GM12878 (cell line): ENCODE data around the gene CDH1. TPM values are rescaled to one million over a fixed set of nuclear protein-coding genes. Genes with fewer than 3 reads are reported as not detected.

Source experiments
- ATAC-seq: fragments of 200-7000 bp; cut with Tn5 transposase; 3 replicates; pipeline ENCODE4 v1.9.1; 2020; ENCODE audit warnings: mild to moderate bottlenecking, moderate library complexity
- BruUV-seq: library from RNA; stranded (reverse); fragments of 400-500 nt; replicated peaks from 2 replicates; lab custom pipeline; 2021; lab: Mats Ljungman, UMichigan
- CTCF ChIA-PET: fragments of 300-600 bp; sonication (Branson Sonifier 250); formaldehyde crosslinking; extraction: SDS; loops from one replicate; lab custom pipeline; 2021; ENCODE audit warnings: inconsistent platforms; lab: Yijun Ruan, JAX
- POLR2A ChIA-PET: fragments of 350-600 bp; formaldehyde crosslinking; extraction: SDS; loops from one replicate; lab custom pipeline; 2021; ENCODE audit warnings: inconsistent platforms; lab: Charles Lee
- RAD21 ChIA-PET: fragments of 300-600 bp; sonication (Branson Sonifier 250); formaldehyde crosslinking; loops from one replicate; lab custom pipeline; 2023; ENCODE audit warnings: antibody characterized with exemption; ENCODE audit not compliant: unreplicated experiment; lab: Charles Lee
- SMC1A ChIA-PET: fragments of 300-600 bp; sonication (Branson Sonifier 250); formaldehyde crosslinking; loops from one replicate; lab custom pipeline; 2023; ENCODE audit not compliant: unreplicated experiment, uncharacterized antibody; lab: Charles Lee
- DNase-seq: peaks from one replicate; pipeline ENCODE4 v3.0.0-alpha.2; 2011; ENCODE audit warnings: low read depth, low spot score
- FAIRE-seq: peaks from 3 replicates; lab custom pipeline; 2011; peaks lifted over from hg19 to GRCh38; lab: Jason Lieb, UNC
- H2AFZ ChIP-seq: 2 replicates; pipeline ENCODE4 v1.6.0; 2011; ENCODE audit warnings: low read depth, low read length, control low read depth; ENCODE audit not compliant: control insufficient read depth
- H3K27ac ChIP-seq: 2 replicates; pipeline ENCODE4 v1.5.1; 2011; ENCODE audit warnings: control low read depth; ENCODE audit not compliant: control insufficient read depth, insufficient read depth
- H3K27me3 ChIP-seq, 2 experiments: replicated peaks in 1 of 2; 2 replicates each; pipeline versions ENCODE4 v1.6.0 to v1.6.1; 2011; ENCODE audit warnings: low read length in 1 of 2; ENCODE audit not compliant: control insufficient read depth in 2 of 2, insufficient read depth in 2 of 2
- H3K36me3 ChIP-seq, 2 experiments: 2 replicates each; pipeline ENCODE4 v1.5.1; 2011; ENCODE audit warnings: low read length in 1 of 2; ENCODE audit not compliant: control insufficient read depth in 2 of 2, insufficient read depth in 2 of 2
- H3K4me1 ChIP-seq: 2 replicates; pipeline ENCODE4 v1.6.1; 2011; ENCODE audit warnings: mild to moderate bottlenecking, low read length, moderate library complexity, mixed read lengths; ENCODE audit not compliant: control insufficient read depth, insufficient read depth
- H3K4me2 ChIP-seq: 2 replicates; pipeline ENCODE4 v1.6.0; 2011; ENCODE audit warnings: control low read depth; ENCODE audit not compliant: control insufficient read depth, insufficient read depth
- H3K4me3 ChIP-seq: fragments of 200-600 bp; sonication (generic); 2 replicates; pipeline ENCODE4 v1.5.1; 2016
- H3K79me2 ChIP-seq: 2 replicates; pipeline ENCODE4 v1.6.0; 2011; ENCODE audit warnings: low read length; ENCODE audit not compliant: control insufficient read depth, insufficient read depth
- H3K9ac ChIP-seq: 2 replicates; pipeline ENCODE4 v1.8.0; 2011; ENCODE audit warnings: low read length, control low read depth, mixed read lengths; ENCODE audit not compliant: control insufficient read depth, insufficient read depth
- H3K9me3 ChIP-seq: replicated peaks from 3 replicates; pipeline ENCODE4 v1.5.1; 2011; ENCODE audit warnings: mild to moderate bottlenecking, low read length; ENCODE audit not compliant: control insufficient read depth, insufficient read depth
- H4K20me1 ChIP-seq: 2 replicates; pipeline ENCODE4 v1.6.0; 2011; ENCODE audit not compliant: control insufficient read depth, insufficient read depth
- ATF7 ChIP-seq: fragments of 450-650 bp; IDR thresholded peaks from 2 replicates; pipeline ENCODE4 v1.6.1; 2016; ENCODE audit warnings: low read depth, mild to moderate bottlenecking
- CBFB ChIP-seq: IDR thresholded peaks from 2 replicates; pipeline ENCODE4 v1.6.1; 2016; ENCODE audit warnings: antibody characterized with exemption, low read depth
- JUND ChIP-seq: IDR thresholded peaks from 2 replicates; pipeline ENCODE4 v1.6.1; 2012; ENCODE audit warnings: low read depth, mild to moderate bottlenecking, low read length, improper control_type of control experiment, moderate library complexity
- MEF2B ChIP-seq: fragments of 450-650 bp; IDR thresholded peaks from 2 replicates; pipeline ENCODE4 v1.6.1; 2018; ENCODE audit warnings: mild to moderate bottlenecking, moderate library complexity; ENCODE audit not compliant: partially characterized antibody, poor library complexity, severe bottlenecking
- POU2F2 ChIP-seq: IDR thresholded peaks from 3 replicates; pipeline ENCODE4 v1.6.1; 2011; ENCODE audit warnings: low read depth, mild to moderate bottlenecking, low read length, borderline replicate concordance
- RUNX3 ChIP-seq: IDR thresholded peaks from 2 replicates; pipeline ENCODE4 v1.6.1; 2012; ENCODE audit warnings: low read length, inconsistent platforms
- SIX5 ChIP-seq: IDR thresholded peaks from 2 replicates; pipeline ENCODE4 v1.6.1; 2011; ENCODE audit warnings: mild to moderate bottlenecking, low read depth, low read length, moderate library complexity; ENCODE audit not compliant: severe bottlenecking
- SREBF1 ChIP-seq: IDR thresholded peaks from 2 replicates; pipeline ENCODE4 v1.6.1; 2012; ENCODE audit warnings: mild to moderate bottlenecking, low read length
- SUZ12 ChIP-seq: fragments of 200-600 bp; sonication (generic); IDR thresholded peaks from one replicate; pipeline ENCODE4 v1.6.1; 2018; ENCODE audit warnings: antibody characterized with exemption, mild to moderate bottlenecking; ENCODE audit not compliant: unreplicated experiment
- TARDBP ChIP-seq: IDR thresholded peaks from 2 replicates; pipeline ENCODE4 v1.6.1; 2016; ENCODE audit warnings: borderline replicate concordance
- YBX1 ChIP-seq: fragments of 450-650 bp; IDR thresholded peaks from 2 replicates; pipeline ENCODE4 v1.6.1; 2016; ENCODE audit warnings: antibody characterized with exemption
- WGBS: methylation state at CpG from one replicate; pipeline ENCODE4 v1.1.6; 2016; ENCODE audit warnings: low lambda C conversion rate; ENCODE audit not compliant: insufficient replicate concordance, insufficient coverage; ENCODE audit errors: missing lambda C conversion rate; 5-methylcytosine and 5-hydroxymethylcytosine counted together
- in situ Hi-C: fragments of 300-500 bp; cut with MboI; formaldehyde crosslinking; loops from 9 replicates; pipeline ENCODE4 v1.14.3; 2018; ENCODE audit warnings: mixed read lengths
- intact Hi-C: fragments of 100-400 bp; cut with micrococcal nuclease; formaldehyde crosslinking; loops from one replicate; pipeline ENCODE4 v1.14.2; 2022; ENCODE audit not compliant: unreplicated experiment
- polyA plus RNA-seq, 11 experiments: library from polyadenylated mRNA; depleted of rRNA in 4 of 11; unstranded in 6 of 11; stranded (reverse) in 5 of 11; fragments of >200 nt; fragmentation: Nextera tagmentation in 4 of 11; fragmentation: Illumina TruSeq in 1 of 11; extraction: Ambion mirVana in 4 of 11; extraction: Trizol in 1 of 11; gene quantifications; 1 replicate in 1 of 11; 2 replicates in 10 of 11; pipeline versions ENCODE4 v1.2.1 to v1.2.3, GENCODE V29; 2011 to 2016; ENCODE audit warnings: inconsistent platforms in 2 of 11, missing spikeins in 2 of 11, low read depth in 1 of 11
- total RNA-seq, 4 experiments: library from RNA; depleted of rRNA in 3 of 4; stranded (reverse); fragments of >200 nt in 3 of 4; fragmentation: Illumina TruSeq in 1 of 4; extraction: Trizol in 1 of 4; gene quantifications; 2 replicates each; pipeline versions ENCODE4 v1.2.1 to v1.2.3, GENCODE V29; 2013 to 2021
- TF ChIP-seq, protein P1 (sequence below): fragments of 450-650 bp; IDR thresholded peaks from 2 replicates; pipeline ENCODE4 v1.6.1; 2016; ENCODE audit warnings: mild to moderate bottlenecking, moderate library complexity, borderline replicate concordance

Gene CDH1
- total and polyA plus RNA-seq, 10 of the 15 experiments (the other 5 are each of a cell fraction or from before 2014, with no cell fraction given) = 2.2 to 30.6 (median 17.7) TPM

DNA sequence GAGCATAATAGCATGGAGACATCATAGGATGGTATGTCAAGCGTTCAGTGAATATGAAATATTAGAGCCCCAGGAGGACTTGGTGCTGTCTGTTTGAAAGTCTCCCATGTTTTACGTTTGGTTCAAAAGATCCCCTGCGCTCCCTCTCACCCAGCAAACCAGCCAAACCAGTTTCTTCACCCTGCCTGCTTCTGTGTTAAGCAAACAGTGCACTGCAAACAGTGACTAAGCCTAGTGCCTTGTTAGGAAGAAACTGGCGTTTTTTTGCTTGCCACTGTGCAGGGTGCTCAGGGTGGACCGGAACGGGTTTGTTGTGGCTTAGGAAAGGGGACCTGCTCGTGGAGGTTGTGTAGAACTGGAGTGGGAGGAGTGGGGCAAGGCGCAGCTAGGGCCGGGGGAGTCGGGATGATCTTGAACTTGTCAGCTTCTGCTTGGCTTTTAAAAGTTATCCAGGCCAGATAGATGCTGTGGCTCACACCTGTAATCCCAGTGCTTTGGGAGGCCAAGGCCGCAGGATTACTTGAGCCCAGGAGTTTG lies 7.7 kb downstream of the CDH1 start:
- H3K9me3 ChIP-seq = no peaks in the 10 kb centered on the region
- no peaks in the 10 kb centered on the region for H3K27me3 ChIP-seq
- peaks cover 19% of the 10 kb centered on the region for H3K4me1 ChIP-seq
- H3K79me2 ChIP-seq = no peaks in the 10 kb centered on the region
- H2AFZ ChIP-seq = no peak overlapping the region
- H3K4me2 ChIP-seq = no peak overlapping the region
- SMC1A ChIA-PET = interaction anchor here (1.4 to 1.9 kb wide), 2 partner anchors 8 to 12 kb away, joined by 5 to 6 read pairs; no protein-coding TSS in a partner anchor
- intact Hi-C loops (no loop called here), in situ Hi-C loops (no loop called here)
- DNase-seq (no peak), ATAC-seq (no peak), FAIRE-seq (no peak)
- POLR2A ChIA-PET = interaction anchor here (0.6 to 2.5 kb wide), 2 partner anchors 13 to 1686 kb away, joined by 4 to 10 read pairs; no protein-coding TSS in a partner anchor
- no peaks in the 10 kb centered on the region for H4K20me1 ChIP-seq
- H3K9ac ChIP-seq = no peak overlapping the region
- H3K4me3 ChIP-seq = no peak overlapping the region
- WGBS = 58% methylated on average over 11 of the region's 11 CpGs
- RAD21 ChIA-PET = no interaction called here
- no peak for TF ChIP-seq SIX5
- TF ChIP-seq, protein P1, sequence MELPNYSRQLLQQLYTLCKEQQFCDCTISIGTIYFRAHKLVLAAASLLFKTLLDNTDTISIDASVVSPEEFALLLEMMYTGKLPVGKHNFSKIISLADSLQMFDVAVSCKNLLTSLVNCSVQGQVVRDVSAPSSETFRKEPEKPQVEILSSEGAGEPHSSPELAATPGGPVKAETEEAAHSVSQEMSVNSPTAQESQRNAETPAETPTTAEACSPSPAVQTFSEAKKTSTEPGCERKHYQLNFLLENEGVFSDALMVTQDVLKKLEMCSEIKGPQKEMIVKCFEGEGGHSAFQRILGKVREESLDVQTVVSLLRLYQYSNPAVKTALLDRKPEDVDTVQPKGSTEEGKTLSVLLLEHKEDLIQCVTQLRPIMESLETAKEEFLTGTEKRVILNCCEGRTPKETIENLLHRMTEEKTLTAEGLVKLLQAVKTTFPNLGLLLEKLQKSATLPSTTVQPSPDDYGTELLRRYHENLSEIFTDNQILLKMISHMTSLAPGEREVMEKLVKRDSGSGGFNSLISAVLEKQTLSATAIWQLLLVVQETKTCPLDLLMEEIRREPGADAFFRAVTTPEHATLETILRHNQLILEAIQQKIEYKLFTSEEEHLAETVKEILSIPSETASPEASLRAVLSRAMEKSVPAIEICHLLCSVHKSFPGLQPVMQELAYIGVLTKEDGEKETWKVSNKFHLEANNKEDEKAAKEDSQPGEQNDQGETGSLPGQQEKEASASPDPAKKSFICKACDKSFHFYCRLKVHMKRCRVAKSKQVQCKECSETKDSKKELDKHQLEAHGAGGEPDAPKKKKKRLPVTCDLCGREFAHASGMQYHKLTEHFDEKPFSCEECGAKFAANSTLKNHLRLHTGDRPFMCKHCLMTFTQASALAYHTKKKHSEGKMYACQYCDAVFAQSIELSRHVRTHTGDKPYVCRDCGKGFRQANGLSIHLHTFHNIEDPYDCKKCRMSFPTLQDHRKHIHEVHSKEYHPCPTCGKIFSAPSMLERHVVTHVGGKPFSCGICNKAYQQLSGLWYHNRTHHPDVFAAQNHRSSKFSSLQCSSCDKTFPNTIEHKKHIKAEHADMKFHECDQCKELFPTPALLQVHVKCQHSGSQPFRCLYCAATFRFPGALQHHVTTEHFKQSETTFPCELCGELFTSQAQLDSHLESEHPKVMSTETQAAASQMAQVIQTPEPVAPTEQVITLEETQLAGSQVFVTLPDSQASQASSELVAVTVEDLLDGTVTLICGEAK = no peak
- TF ChIP-seq CBFB = no peak
- no peak for TF ChIP-seq POU2F2
- TF ChIP-seq RUNX3 = no peak
- TF ChIP-seq MEF2B = no peak
- TF ChIP-seq SREBF1 = no peak
- TF ChIP-seq ATF7 = no peak
- TF ChIP-seq YBX1 = no peak
- no peak for TF ChIP-seq JUND
- no peak for TF ChIP-seq SUZ12
- TF ChIP-seq TARDBP = no peak
- CTCF ChIA-PET = no interaction called here
- H3K36me3 ChIP-seq = no peaks in the 10 kb centered on the region
- no TSS peak for BruUV-seq
- H3K27ac ChIP-seq = no peak overlapping the region
